ENCODE results near the gene RFX4.

The RFX4 gene

GRCh38 chr12:106766393-106766826, 183.6 kb downstream of the RFX4 start:
- DNase-seq (ENCODE audit: low spot score): no peak

GRCh38 chr12:106767206-106767605, 184.4 kb downstream of the RFX4 start:
- no peak for DNase-seq (ENCODE audit: low spot score)

DNA sequence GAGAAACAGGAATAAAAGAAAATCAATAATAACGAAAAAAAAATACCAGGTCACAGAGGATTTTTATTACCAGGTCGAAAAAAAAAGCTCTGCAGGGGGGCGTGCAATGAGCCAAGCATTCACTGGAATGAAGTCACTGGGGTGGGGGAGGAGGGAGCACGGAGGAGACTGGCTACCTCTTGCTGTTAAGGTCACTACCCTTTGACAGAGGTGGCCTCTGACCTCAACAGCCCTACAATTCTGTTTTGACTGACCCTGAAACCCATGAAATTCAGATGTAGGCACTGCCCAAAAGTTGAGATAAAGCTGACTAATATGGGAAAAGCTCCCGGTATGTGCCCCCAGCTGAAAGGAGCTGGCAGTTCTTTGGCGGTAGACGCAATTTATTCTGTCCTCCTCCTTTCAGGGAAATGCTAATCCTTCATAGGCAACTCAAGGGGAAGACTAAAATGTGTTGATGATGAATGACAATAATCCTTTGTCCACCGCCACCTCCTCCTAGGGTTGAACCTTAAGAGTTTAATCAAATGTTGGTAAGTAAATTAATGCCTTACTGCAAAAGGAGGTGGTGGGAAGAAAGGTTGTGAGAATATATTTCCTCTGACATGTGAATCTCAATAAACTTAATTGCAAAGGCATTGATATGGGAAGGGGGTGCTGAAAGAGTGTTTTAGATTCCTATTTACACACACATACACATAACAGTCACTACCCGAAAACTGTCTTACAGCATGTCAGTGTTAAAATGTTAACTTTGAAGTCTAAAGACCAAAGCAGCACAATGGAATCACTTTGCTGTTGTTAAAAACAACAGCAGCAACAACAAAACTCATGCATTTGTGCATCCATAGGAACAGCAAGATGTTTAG, 185.4 kb downstream of the RFX4 start:
- DNase-seq (ENCODE audit: low spot score): no peak

DNA sequence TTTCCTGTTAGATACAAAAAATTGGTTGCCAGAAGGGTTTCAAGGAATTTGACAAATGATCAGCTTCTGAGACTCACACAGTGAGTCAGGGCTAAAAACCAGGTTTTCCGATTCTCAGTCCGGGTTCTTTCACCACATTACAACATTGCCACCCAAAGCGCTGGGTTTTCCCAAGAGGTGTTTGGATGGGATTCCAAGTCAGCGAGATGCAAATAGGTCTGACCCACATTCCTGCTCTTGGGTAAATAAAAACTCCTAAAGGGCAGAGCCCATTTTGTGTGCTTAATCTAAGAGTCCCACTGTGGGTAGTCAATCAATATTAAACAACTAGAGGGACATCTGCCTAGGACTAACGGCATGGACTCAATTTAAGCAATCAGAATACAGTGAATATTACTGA, 186.3 kb downstream of the RFX4 start:
- no peak for DNase-seq (ENCODE audit: low spot score)

GRCh38 chr12:106769546-106769945, 186.7 kb downstream of the RFX4 start:
- DNase-seq (ENCODE audit: low spot score): no peak

GRCh38 chr12:106771425-106771824, 188.6 kb downstream of the RFX4 start:
- DNase-seq (ENCODE audit: low spot score): peak; percentile 17

DNA sequence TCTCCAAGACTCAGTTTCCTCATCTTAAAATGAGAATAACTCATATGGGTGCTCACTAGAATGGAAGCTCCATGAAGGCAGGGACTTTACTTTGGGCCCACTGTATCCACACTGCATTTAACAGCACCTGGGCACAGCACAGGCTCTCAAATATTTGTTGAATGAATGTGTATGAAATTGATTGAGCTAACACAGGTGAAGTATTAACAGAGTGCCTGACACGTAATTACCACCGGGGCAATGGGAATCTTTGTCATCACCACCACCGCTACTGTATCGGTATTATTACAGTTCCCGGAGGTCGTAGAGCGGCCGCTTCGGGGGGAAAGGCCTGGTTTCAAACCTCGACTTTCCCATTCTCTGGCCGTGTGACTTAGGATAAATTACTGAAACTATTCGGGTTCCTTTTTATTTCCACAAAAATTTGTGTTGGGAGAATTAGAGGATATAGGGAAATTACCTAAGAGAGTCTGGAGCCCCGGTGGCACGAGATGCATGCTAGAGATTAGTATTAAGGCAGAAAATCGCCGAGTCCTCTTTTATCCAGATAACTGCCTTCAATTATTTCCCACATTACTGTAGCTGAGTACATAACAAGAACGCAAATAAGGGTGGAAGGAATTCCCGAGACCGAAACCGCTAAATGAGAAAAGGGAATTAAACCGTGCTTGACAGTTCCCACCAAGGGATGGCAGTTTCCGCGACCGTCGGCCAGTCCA, 190.6 kb downstream of the RFX4 start:
- DNase-seq (ENCODE audit: low spot score): no peak

DNA sequence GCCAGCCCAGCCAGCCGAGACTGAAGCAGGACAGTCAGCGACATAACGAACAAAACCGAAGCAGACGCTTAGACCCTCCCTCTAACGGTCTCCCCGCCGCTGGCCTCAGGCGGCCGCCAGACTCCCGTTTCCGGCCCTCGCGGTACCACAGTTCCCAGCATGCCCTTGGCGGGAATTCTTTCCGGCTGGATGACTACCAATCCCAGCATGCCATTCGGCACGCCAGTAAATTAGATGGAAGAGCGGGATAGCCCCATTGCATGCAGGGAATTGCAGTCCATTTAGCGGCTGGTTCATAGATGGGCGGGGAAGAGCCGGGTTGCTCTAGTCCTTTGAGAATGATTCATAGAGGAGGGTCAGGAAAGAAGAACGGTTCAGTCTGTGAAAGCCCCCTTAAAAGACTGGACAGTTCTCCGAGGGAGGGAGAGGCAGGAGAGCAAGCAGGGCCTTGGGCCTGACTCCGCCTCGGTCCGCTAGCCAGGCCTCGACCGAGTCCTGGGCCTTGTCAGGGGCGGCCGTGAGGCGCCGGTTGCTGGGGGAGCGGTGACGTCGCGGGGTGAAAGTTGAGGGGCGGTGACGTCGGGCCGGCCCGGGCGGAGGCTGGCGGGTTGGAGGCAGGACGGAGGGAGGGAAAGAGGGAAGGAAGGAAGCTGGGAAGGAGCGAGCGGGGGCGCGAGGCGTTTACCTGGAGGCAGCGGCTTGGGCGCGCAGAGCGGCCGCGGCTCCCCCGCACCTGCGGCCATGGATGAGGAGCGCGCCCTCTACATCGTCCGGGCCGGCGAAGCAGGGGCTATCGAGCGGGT, 191.4 kb downstream of the RFX4 start, which contains the start of gene RIC8B:
Gene RIC8B, plus strand, starts transcription at position 678 of the 803 bp plus-strand sequence. Its CDS starts 64 bp downstream, at position 742.
- peak; percentile 98 for DNase-seq (ENCODE audit: low spot score)

DNA sequence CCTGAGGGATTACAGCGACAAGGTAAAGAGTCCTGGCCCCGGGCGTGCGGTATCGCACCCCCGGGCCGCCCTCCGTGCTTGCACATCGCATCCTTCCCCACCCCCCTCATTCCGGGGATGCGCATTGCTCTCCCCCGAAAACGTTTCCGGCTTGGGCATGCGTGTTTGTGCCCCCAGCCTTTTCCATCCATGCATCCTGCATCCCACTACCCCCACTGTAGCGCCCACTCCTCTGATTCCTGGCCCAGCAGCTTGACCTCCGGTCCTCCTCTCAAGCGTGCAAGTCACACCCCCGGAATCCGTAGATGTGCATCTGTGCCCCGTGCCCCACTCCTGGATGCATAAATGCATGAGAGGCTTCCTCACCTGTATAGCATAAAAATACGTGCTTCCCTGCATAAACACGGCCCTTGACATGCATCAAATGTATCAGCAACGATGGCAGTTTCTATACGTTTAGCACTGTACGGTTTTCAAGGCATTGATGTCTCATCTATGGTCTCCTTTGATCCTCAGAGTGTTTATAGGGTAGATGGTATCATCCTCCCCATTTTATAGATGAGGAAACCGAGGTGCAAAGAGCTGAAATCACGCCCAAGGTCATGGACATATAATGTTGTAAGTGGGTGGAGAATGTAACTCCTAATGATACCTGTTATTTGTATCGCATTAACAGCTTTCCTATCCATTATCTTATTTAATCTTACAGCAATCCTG, 192.2 kb downstream of the RFX4 start:
- no peak for DNase-seq (ENCODE audit: low spot score)

DNA sequence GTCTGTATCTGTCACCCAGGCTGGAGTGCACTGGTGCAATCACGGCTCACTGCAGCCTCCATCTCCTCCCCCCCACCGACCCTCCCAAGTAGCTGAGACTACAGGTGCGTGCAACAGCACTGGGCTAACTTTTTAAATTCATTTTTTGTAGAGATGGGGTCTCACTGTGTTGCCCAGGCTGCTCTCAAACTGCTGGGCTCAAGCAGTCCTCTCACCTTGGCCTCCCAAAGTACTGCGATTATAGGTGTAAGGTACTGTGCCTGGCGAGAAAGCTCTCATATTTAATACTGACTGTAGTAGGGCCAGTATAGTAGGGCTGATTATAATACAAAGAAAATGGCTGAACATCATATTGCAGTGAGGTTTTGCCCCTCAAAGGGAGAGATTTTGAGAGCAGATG, 194.1 kb downstream of the RFX4 start:
- no peak for DNase-seq (ENCODE audit: low spot score)

- peak; percentile 62 for DNase-seq (ENCODE audit: low spot score)
Measured at GRCh38 chr12:106780010-106780631, 197.3 kb downstream of the RFX4 start.

- DNase-seq (ENCODE audit: low spot score): no peak
Measured at GRCh38 chr12:106782619-106783018, 199.8 kb downstream of the RFX4 start.

GRCh38 chr12:106783515-106783914, 200.7 kb downstream of the RFX4 start:
- DNase-seq (ENCODE audit: low spot score): no peak

DNA sequence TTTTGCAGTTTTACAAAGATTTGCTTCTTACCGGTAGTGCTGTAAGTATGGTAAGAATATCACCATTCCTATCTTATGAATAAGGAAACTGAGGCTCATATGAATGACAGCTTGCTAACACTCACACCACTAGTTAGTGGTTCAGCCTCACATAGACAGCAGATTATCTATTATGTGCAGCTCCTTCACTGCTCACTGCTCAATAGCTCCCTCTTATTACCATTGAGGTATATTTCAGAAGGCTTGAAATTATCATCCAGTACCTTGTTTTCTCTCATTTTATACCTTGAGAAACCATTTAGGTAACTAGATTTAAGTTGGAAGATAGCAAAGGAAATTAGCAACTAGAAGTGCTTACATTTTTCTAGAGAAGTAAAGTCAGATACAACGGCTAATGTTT, 207.2 kb downstream of the RFX4 start:
- no peak for DNase-seq (ENCODE audit: low spot score)

DNA sequence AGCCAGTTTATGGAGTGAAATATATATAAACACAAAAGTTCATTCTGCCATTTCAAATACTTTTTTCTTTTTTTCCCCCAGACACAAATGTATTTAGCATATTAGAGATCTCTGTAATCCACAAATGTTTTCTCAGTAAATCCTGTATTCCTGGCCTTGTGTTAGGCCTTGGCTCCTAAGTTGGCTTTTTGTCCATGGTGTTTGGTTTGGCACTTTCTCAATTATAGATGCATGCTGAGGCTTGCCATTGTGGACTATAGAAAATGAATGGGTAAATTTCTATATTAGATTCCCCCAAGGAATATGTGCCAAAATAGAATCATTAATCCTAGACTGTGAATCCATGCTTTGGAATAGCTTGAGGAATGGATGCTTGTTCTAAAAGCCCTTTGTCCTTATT, 208.7 kb downstream of the RFX4 start:
- DNase-seq (ENCODE audit: low spot score): no peak

DNA sequence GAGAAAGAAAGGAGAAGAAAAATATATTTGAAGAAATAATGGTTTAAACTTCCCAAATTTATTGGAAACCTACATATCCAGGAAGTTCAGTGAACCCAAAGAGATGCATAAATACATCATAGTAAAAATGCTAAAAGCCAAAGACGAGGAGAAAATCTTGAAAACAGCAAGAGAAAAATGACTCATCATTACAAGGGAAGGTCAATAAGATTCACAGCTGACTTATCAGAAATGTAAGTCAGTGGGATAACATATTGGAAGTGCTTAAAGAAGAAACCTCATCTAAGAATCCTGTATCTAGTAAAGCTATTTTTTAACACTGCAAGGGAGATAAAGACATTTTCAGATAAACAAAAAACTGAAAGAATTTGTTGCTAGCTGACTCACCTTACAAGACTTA, 211.6 kb downstream of the RFX4 start:
- DNase-seq (ENCODE audit: low spot score): no peak

- no peak for DNase-seq (ENCODE audit: low spot score)
Measured at GRCh38 chr12:106801167-106801708, 218.4 kb downstream of the RFX4 start.

- no peak for DNase-seq (ENCODE audit: low spot score)
Measured at GRCh38 chr12:106801830-106802533, 219.2 kb downstream of the RFX4 start.

DNA sequence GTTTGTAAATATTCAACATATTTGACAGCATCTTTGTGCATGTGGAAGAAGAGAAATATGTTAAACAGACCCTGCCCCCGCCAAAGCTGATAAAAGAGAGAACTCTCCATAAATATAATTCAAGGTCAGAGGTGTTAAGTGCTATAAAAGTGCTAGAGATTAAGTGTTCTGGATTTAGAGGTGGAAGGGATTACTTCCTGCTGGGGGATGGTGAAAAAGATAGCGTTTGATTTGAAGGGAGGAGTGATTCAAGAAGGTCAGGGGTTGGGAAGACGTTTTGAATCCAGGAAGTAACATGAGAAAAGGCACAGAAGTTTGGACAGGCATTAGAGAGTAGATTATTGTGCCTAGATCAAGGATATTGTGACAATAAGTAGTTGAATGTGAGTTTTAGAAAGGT, 221.9 kb downstream of the RFX4 start:
- no peak for DNase-seq (ENCODE audit: low spot score)
